ENCODE measurements around the gene SPNS2. TPM values are rescaled to one million over a fixed set of nuclear protein-coding genes. Genes with fewer than 3 reads are reported as not detected.
A peak's percentile ranks its signal among the peaks of the same experiment; 100 is the strongest.

Gene SPNS2
- total RNA-seq, 1 donor from 2014 or later: 0.34 TPM

DNA sequence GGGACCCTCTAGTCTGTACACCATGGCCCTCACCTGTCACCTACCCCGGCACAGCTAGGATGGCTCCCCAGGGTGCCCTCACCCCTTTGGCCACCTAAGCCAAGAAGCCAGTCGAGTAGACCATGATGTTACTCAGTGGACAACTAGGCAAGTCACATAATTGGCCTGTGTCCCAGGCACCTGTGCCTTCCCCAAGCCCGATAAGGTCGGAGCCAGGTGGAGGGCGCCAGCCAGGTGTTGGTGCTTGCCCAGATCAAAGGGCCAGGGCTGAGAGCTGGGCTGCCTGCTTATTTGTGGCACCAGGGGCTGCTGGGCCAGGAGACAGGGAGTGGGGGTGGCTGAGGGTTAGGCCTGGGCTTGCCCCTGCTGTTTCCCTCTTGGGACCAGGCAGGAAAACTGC is 16.8 kb downstream of the SPNS2 start:
- no peaks in the 10 kb centered on the region for H4K20me1 ChIP-seq (ENCODE audit: low read depth)
- H3K4me3 Mint-ChIP-seq: no peak overlapping the region

DNA sequence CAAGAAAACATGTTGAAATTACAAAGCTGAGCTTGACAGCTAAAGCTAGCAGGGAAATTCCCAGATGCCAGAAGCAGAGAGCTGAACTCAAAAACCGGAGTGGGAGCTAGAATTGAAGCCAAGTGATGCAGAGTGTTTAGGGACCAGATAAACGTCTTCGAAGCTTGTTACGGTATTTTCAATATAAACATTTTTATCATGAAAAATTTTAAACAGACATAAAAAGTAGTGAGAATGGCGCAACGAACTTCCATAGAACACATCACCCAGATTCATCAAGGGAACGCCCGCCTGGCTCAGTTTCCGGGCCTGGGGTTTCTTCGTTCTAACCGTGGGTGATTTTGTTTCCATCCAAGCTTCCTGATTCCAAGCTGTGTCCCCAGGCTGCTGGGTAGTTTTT is 18.1 kb downstream of the SPNS2 start:
- Histone ChIP-seq H3K79me2 (ENCODE audit: low read depth) (no peaks in the 10 kb centered on the region), H3K4me2 (no peak overlapping the region), H3K4me1 (peaks cover 21% of the 10 kb centered on the region), H3K27me3 (no peaks in the 10 kb centered on the region), H3F3A (ENCODE audit: low read depth) (no peaks in the 10 kb centered on the region), H3K4me3 (no peak overlapping the region), H3K36me3 (no peaks in the 10 kb centered on the region), H4K20me1 (ENCODE audit: low read depth) (no peaks in the 10 kb centered on the region), H3K9ac (no peak overlapping the region), H3K27ac (no peak overlapping the region), H2AFZ (replicated peaks) (no peak overlapping the region), H3K9me3 (ENCODE audit: low read depth) (no peaks in the 10 kb centered on the region)
- Mint-ChIP-seq H3K4me3 (no peak overlapping the region), H3K4me1 (peaks cover 23% of the 10 kb centered on the region), H3K27ac (no peak overlapping the region), H3K27me3 (ENCODE audit: insufficient read depth, low read depth) (peaks cover 7% of the 10 kb centered on the region), H3K36me3 (no peaks in the 10 kb centered on the region), H3K9me3 (no peaks in the 10 kb centered on the region)
- no peak for DNase-seq (ENCODE audit: low spot score)
- TF ChIP-seq EZH2phosphoT487 (IDR thresholded peaks at IDR 0.05) (no peak), EZH2 (IDR thresholded peaks at IDR 0.05) (no peak)
- TF ChIP-seq, protein P1, sequence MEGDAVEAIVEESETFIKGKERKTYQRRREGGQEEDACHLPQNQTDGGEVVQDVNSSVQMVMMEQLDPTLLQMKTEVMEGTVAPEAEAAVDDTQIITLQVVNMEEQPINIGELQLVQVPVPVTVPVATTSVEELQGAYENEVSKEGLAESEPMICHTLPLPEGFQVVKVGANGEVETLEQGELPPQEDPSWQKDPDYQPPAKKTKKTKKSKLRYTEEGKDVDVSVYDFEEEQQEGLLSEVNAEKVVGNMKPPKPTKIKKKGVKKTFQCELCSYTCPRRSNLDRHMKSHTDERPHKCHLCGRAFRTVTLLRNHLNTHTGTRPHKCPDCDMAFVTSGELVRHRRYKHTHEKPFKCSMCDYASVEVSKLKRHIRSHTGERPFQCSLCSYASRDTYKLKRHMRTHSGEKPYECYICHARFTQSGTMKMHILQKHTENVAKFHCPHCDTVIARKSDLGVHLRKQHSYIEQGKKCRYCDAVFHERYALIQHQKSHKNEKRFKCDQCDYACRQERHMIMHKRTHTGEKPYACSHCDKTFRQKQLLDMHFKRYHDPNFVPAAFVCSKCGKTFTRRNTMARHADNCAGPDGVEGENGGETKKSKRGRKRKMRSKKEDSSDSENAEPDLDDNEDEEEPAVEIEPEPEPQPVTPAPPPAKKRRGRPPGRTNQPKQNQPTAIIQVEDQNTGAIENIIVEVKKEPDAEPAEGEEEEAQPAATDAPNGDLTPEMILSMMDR (IDR thresholded peaks at IDR 0.05): no peak

More for the DNA sequence above, 16.8 kb downstream of the SPNS2 start:
- Histone ChIP-seq H2AFZ (replicated peaks) (peak overlapping the region; percentile 66), H3K4me1 (peaks cover 21% of the 10 kb centered on the region), H3K27ac (no peak overlapping the region), H3K36me3 (no peaks in the 10 kb centered on the region), H3K4me3 (no peak overlapping the region), H3K4me2 (no peak overlapping the region), H3K9ac (no peak overlapping the region), H3K9me3 (ENCODE audit: low read depth) (no peaks in the 10 kb centered on the region), H3K27me3 (no peaks in the 10 kb centered on the region), H3F3A (ENCODE audit: low read depth) (no peaks in the 10 kb centered on the region), H3K79me2 (ENCODE audit: low read depth) (no peaks in the 10 kb centered on the region)
- H3K36me3 Mint-ChIP-seq: no peaks in the 10 kb centered on the region
- DNase-seq (ENCODE audit: low spot score): no peak
- TF ChIP-seq EZH2phosphoT487 (IDR thresholded peaks at IDR 0.05) (no peak), EZH2 (IDR thresholded peaks at IDR 0.05) (no peak)
- TF ChIP-seq, protein P1 (IDR thresholded peaks at IDR 0.05): no peak
- H3K27ac Mint-ChIP-seq: no peak overlapping the region
- peaks cover 11% of the 10 kb centered on the region for H3K4me1 Mint-ChIP-seq
- no peaks in the 10 kb centered on the region for H3K9me3 Mint-ChIP-seq
- H3K27me3 Mint-ChIP-seq (ENCODE audit: insufficient read depth, low read depth): peaks cover 7% of the 10 kb centered on the region

DNA sequence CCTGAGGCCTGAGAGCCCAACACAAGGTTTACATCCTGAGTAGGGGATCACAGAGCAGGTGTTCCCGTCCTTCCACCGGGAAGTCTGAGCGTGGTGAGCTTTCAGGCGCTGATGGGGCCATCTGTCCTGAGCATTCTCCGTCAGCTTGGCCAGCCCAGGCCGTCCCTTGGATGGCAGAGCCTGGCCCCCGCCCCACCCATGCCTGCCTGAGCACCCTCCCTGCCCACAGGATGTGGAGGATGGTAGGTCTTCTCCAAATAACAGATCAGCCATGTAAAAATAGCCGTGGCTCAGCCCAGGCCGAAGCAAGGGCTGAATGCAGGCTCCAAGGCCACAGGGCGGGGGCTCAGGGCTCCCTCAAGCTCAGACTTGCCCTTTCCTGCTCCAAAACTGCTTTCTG is 20.2 kb downstream of the SPNS2 start:
- Histone ChIP-seq H3K79me2 (ENCODE audit: low read depth) (no peaks in the 10 kb centered on the region), H3K9me3 (ENCODE audit: low read depth) (no peaks in the 10 kb centered on the region), H3K4me3 (no peak overlapping the region), H3K27me3 (no peaks in the 10 kb centered on the region), H2AFZ (replicated peaks) (peak overlapping the region; percentile 85), H3K4me1 (peaks cover 30% of the 10 kb centered on the region), H4K20me1 (ENCODE audit: low read depth) (no peaks in the 10 kb centered on the region), H3F3A (ENCODE audit: low read depth) (no peaks in the 10 kb centered on the region), H3K36me3 (no peaks in the 10 kb centered on the region), H3K27ac (no peak overlapping the region), H3K9ac (no peak overlapping the region), H3K4me2 (peak overlapping the region; percentile 31)
- Mint-ChIP-seq H3K36me3 (no peaks in the 10 kb centered on the region), H3K4me3 (no peak overlapping the region), H3K27me3 (ENCODE audit: insufficient read depth, low read depth) (peaks cover 4% of the 10 kb centered on the region), H3K4me1 (peaks cover 35% of the 10 kb centered on the region), H3K27ac (no peak overlapping the region), H3K9me3 (no peaks in the 10 kb centered on the region)
- no peak for TF ChIP-seq EZH2phosphoT487 (IDR thresholded peaks at IDR 0.05)
- TF ChIP-seq, protein P1 (IDR thresholded peaks at IDR 0.05): no peak
- no peak for TF ChIP-seq EZH2 (IDR thresholded peaks at IDR 0.05)
- DNase-seq (ENCODE audit: low spot score): no peak

Measured in neural progenitor cell (in vitro differentiated cells).